ENCODE measurements around the gene CDH23.
A peak's percentile ranks its signal among the peaks of the same experiment; 100 is the strongest.

The CDH23 gene

GRCh38 chr10:71610651-71611050 lies 213.9 kb downstream of the CDH23 start:
- no peak for DNase-seq

GRCh38 chr10:71611131-71611530 lies 214.4 kb downstream of the CDH23 start:
- no peak for DNase-seq

- DNase-seq = no peak
Observed at GRCh38 chr10:71611709-71612422, 215.1 kb downstream of the CDH23 start.

GRCh38 chr10:71613261-71613777 lies 216.6 kb downstream of the CDH23 start:
- no peak for DNase-seq

GRCh38 chr10:71613877-71614276 lies 217.2 kb downstream of the CDH23 start:
- no peak for DNase-seq

GRCh38 chr10:71614946-71615345 lies 218.2 kb downstream of the CDH23 start:
- DNase-seq = no peak

- no peak for DNase-seq
Observed at GRCh38 chr10:71615538-71616329, 219.0 kb downstream of the CDH23 start.

- no peak for DNase-seq
Observed at GRCh38 chr10:71616817-71617654, 220.3 kb downstream of the CDH23 start.

GRCh38 chr10:71618176-71618575 lies 221.5 kb downstream of the CDH23 start:
- no peak for DNase-seq

- no peak for DNase-seq
Observed at GRCh38 chr10:71618598-71618997, 221.9 kb downstream of the CDH23 start.

GRCh38 chr10:71620642-71621041 lies 223.9 kb downstream of the CDH23 start:
- no peak for DNase-seq

- no peak for DNase-seq
Observed at GRCh38 chr10:71621231-71622153, 224.8 kb downstream of the CDH23 start.

- DNase-seq = peak; percentile 66
Observed at GRCh38 chr10:71622154-71622526, 225.4 kb downstream of the CDH23 start.

GRCh38 chr10:71622616-71623015 lies 225.9 kb downstream of the CDH23 start:
- no peak for DNase-seq

- no peak for DNase-seq
Observed at GRCh38 chr10:71623098-71623985, 226.6 kb downstream of the CDH23 start.

GRCh38 chr10:71623986-71624291 lies 227.2 kb downstream of the CDH23 start:
- no peak for DNase-seq

- DNase-seq = no peak
Observed at GRCh38 chr10:71625445-71626175, 228.9 kb downstream of the CDH23 start.

- no peak for DNase-seq
Observed at GRCh38 chr10:71627230-71627939, 230.7 kb downstream of the CDH23 start.

GRCh38 chr10:71627956-71628355 lies 231.2 kb downstream of the CDH23 start:
- DNase-seq = no peak

- DNase-seq = no peak
Observed at GRCh38 chr10:71629131-71629530, 232.4 kb downstream of the CDH23 start.

Data from right hindlimb (tissue), 1 donor.